ENCODE measurements around the gene NSMCE4A.

DNA sequence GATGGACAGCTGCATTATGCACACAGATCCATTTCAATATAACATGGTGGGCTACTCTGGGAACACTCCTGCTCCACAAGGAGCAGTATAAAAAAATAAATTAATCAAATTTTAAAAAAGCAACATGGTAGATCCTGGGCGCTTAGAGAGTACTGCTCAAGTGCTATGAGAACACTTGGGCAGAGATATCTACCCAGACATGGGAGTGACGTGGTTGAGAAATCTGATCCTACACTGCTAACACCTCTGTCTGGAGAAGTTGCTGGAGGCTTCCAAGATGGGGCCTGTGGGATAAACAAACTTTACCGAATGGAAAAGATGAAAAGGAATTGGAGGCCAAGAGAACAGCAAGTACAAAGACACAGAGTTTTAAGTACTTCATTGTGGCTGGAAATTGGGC lies 9.0 kb downstream of the NSMCE4A start:
- TF ChIP-seq, protein P1, sequence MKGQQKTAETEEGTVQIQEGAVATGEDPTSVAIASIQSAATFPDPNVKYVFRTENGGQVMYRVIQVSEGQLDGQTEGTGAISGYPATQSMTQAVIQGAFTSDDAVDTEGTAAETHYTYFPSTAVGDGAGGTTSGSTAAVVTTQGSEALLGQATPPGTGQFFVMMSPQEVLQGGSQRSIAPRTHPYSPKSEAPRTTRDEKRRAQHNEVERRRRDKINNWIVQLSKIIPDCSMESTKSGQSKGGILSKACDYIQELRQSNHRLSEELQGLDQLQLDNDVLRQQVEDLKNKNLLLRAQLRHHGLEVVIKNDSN (CRISPR knock-in tag; IDR thresholded peaks at IDR 0.05), result no peak
- TF ChIP-seq JUNB (CRISPR knock-in tag; conservative IDR thresholded peaks at IDR 0.05) (no peak), SP1 (CRISPR knock-in tag; IDR thresholded peaks at IDR 0.05) (no peak), RFX5 (IDR thresholded peaks at IDR 0.05; ENCODE audit: low read depth, low read length) (no peak), SOX6 (IDR thresholded peaks at IDR 0.05) (no peak), HLTF (IDR thresholded peaks at IDR 0.05) (no peak)
- TF ChIP-seq, protein P2, sequence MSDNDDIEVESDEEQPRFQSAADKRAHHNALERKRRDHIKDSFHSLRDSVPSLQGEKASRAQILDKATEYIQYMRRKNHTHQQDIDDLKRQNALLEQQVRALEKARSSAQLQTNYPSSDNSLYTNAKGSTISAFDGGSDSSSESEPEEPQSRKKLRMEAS (CRISPR knock-in tag; IDR thresholded peaks at IDR 0.05), result no peak
- TF ChIP-seq, protein P3, sequence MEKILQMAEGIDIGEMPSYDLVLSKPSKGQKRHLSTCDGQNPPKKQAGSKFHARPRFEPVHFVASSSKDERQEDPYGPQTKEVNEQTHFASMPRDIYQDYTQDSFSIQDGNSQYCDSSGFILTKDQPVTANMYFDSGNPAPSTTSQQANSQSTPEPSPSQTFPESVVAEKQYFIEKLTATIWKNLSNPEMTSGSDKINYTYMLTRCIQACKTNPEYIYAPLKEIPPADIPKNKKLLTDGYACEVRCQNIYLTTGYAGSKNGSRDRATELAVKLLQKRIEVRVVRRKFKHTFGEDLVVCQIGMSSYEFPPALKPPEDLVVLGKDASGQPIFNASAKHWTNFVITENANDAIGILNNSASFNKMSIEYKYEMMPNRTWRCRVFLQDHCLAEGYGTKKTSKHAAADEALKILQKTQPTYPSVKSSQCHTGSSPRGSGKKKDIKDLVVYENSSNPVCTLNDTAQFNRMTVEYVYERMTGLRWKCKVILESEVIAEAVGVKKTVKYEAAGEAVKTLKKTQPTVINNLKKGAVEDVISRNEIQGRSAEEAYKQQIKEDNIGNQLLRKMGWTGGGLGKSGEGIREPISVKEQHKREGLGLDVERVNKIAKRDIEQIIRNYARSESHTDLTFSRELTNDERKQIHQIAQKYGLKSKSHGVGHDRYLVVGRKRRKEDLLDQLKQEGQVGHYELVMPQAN (IDR thresholded peaks at IDR 0.05; ENCODE audit: borderline replicate concordance), result no peak
- TF ChIP-seq, protein P4, sequence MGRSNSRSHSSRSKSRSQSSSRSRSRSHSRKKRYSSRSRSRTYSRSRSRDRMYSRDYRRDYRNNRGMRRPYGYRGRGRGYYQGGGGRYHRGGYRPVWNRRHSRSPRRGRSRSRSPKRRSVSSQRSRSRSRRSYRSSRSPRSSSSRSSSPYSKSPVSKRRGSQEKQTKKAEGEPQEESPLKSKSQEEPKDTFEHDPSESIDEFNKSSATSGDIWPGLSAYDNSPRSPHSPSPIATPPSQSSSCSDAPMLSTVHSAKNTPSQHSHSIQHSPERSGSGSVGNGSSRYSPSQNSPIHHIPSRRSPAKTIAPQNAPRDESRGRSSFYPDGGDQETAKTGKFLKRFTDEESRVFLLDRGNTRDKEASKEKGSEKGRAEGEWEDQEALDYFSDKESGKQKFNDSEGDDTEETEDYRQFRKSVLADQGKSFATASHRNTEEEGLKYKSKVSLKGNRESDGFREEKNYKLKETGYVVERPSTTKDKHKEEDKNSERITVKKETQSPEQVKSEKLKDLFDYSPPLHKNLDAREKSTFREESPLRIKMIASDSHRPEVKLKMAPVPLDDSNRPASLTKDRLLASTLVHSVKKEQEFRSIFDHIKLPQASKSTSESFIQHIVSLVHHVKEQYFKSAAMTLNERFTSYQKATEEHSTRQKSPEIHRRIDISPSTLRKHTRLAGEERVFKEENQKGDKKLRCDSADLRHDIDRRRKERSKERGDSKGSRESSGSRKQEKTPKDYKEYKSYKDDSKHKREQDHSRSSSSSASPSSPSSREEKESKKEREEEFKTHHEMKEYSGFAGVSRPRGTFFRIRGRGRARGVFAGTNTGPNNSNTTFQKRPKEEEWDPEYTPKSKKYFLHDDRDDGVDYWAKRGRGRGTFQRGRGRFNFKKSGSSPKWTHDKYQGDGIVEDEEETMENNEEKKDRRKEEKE (IDR thresholded peaks at IDR 0.05; ENCODE audit: borderline replicate concordance in 1 of 2, control insufficient read depth in 1 of 2, low read depth in 2 of 2, low read length in 1 of 2), result no peak

Data from K562 (cell line).